WTC11 (cell line): ENCODE results near the gene ECE1. TPM values are rescaled to one million over a fixed set of nuclear protein-coding genes. Genes with fewer than 3 reads are reported as not detected.

Experiments used
- ATAC-seq: fragments of 200-7000 bp; cut with Tn5 transposase; 2 replicates; pipeline ENCODE4 v1.10.0; 2021; ENCODE audit warnings: mild to moderate bottlenecking, moderate library complexity
- CTCF ChIA-PET: fragments of 300-600 bp; sonication (Branson Sonifier 250); formaldehyde crosslinking; loops from one replicate; lab custom pipeline; 2021; ENCODE audit warnings: antibody characterized with exemption; lab: Charles Lee
- POLR2A ChIA-PET: fragments of 350-600 bp; sonication (Branson Sonifier 250); formaldehyde crosslinking; loops from one replicate; lab custom pipeline; 2021; ENCODE audit warnings: antibody characterized with exemption; lab: Charles Lee
- DNase-seq: peaks from one replicate; pipeline ENCODE4 v3.0.0; 2021; ENCODE audit warnings: low spot score
- H3K27ac Mint-ChIP-seq: 2 replicates; pipeline ENCODE4 v1.8.0; 2021; ENCODE audit warnings: mixed read lengths
- H3K27me3 Mint-ChIP-seq: 2 replicates; pipeline ENCODE4 v1.8.0; 2021; ENCODE audit warnings: low read depth, mild to moderate bottlenecking, moderate library complexity, mixed read lengths
- H3K36me3 Mint-ChIP-seq: 2 replicates; pipeline ENCODE4 v1.8.0; 2021; ENCODE audit warnings: mixed read lengths
- H3K4me1 Mint-ChIP-seq: 2 replicates; pipeline ENCODE4 v1.8.0; 2022; ENCODE audit warnings: mixed read lengths
- H3K4me3 Mint-ChIP-seq: 2 replicates; pipeline ENCODE4 v1.8.0; 2021; ENCODE audit warnings: mild to moderate bottlenecking, moderate library complexity, mixed read lengths
- H3K9me3 Mint-ChIP-seq: 2 replicates; pipeline ENCODE4 v1.8.0; 2021; ENCODE audit warnings: mixed read lengths
- NFE2L1 ChIP-seq: sonication (generic); formaldehyde crosslinking; IDR thresholded peaks from 2 replicates; pipeline ENCODE4 v1.8.1; 2023; ENCODE audit warnings: missing genetic modification reagents
- SMAD3 ChIP-seq: sonication (generic); formaldehyde crosslinking; IDR thresholded peaks from 2 replicates; pipeline ENCODE4 v1.8.0; 2022; ENCODE audit warnings: missing genetic modification reagents, mild to moderate bottlenecking, borderline replicate concordance
- TCF7 ChIP-seq: sonication (generic); formaldehyde crosslinking; IDR thresholded peaks from 2 replicates; pipeline ENCODE4 v1.8.0; 2022; ENCODE audit warnings: mild to moderate bottlenecking, low read depth, missing genetic modification reagents, moderate library complexity
- TP53 ChIP-seq: sonication (generic); formaldehyde crosslinking; IDR thresholded peaks from 2 replicates; pipeline ENCODE4 v1.8.1; 2023; ENCODE audit warnings: mild to moderate bottlenecking, missing genetic modification reagents
- total RNA-seq: library from RNA; stranded (reverse); gene quantifications from 3 replicates; pipeline ENCODE4 v1.2.3, GENCODE V29; 2021
- TF ChIP-seq, protein P1 (sequence below): sonication (generic); formaldehyde crosslinking; conservative IDR thresholded peaks from 2 replicates; pipeline ENCODE4 v1.8.1; 2023; ENCODE audit warnings: mild to moderate bottlenecking, low read depth, missing genetic modification reagents, moderate library complexity
- TF ChIP-seq, protein P2 (sequence below): sonication (generic); formaldehyde crosslinking; IDR thresholded peaks from 2 replicates; pipeline ENCODE4 v1.8.1; 2023; ENCODE audit warnings: mild to moderate bottlenecking, missing genetic modification reagents
- TF ChIP-seq, protein P3 (sequence below): fragments of 250-450 bp; sonication (Bioruptor Pico); IDR thresholded peaks from 2 replicates; pipeline ENCODE4 v2.1.2; 2022; ENCODE audit warnings: mild to moderate bottlenecking, moderate library complexity
- TF ChIP-seq, protein P4 (sequence below): sonication (generic); formaldehyde crosslinking; IDR thresholded peaks from 2 replicates; pipeline ENCODE4 v1.8.0; 2022; ENCODE audit warnings: missing genetic modification reagents

Gene ECE1
- total RNA-seq, 1 experiment from 2014 or later: 45.0 TPM

DNA sequence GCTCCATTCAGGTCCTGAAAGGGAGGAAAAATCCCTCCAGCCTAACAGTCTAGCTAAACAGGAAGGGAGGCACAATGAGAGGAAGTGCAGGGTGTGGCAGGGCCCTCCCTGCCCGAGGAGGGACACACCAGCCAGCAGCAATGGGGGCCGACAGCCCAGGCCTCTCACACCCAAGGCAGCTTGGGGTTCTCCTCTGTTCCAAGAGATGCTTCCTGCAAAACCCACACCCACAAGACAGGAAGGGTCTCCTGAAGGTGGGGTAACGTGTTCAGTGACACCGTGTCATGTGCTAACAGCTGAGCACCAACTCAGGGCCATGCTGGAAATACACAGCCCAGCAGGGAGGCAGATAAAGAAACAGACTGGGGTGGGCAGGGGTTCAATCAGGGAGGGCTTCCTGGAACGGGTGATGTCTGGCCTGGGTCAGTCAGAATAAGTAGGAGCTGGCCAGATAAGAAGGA lies 10.2 kb downstream of the ECE1 start:
- H3K27me3 Mint-ChIP-seq: no peaks in the 10 kb centered on the region
- peaks cover 31% of the 10 kb centered on the region for H3K4me1 Mint-ChIP-seq
- no peak overlapping the region for H3K27ac Mint-ChIP-seq
- POLR2A ChIA-PET: no interaction called here
- no peaks in the 10 kb centered on the region for H3K36me3 Mint-ChIP-seq
- CTCF ChIA-PET: interaction anchor here (1.2 to 6.9 kb wide), 7 partner anchors 11 to 88 kb away, joined by 3 to 83 read pairs (median 5); no protein-coding TSS in a partner anchor
- H3K4me3 Mint-ChIP-seq: no peak overlapping the region
- no peak for DNase-seq
- no peaks in the 10 kb centered on the region for H3K9me3 Mint-ChIP-seq
- TF ChIP-seq NFE2L1 (CRISPR knock-in tag) (no peak), TCF7 (CRISPR knock-in tag) (no peak)
- ATAC-seq: no peak

DNA sequence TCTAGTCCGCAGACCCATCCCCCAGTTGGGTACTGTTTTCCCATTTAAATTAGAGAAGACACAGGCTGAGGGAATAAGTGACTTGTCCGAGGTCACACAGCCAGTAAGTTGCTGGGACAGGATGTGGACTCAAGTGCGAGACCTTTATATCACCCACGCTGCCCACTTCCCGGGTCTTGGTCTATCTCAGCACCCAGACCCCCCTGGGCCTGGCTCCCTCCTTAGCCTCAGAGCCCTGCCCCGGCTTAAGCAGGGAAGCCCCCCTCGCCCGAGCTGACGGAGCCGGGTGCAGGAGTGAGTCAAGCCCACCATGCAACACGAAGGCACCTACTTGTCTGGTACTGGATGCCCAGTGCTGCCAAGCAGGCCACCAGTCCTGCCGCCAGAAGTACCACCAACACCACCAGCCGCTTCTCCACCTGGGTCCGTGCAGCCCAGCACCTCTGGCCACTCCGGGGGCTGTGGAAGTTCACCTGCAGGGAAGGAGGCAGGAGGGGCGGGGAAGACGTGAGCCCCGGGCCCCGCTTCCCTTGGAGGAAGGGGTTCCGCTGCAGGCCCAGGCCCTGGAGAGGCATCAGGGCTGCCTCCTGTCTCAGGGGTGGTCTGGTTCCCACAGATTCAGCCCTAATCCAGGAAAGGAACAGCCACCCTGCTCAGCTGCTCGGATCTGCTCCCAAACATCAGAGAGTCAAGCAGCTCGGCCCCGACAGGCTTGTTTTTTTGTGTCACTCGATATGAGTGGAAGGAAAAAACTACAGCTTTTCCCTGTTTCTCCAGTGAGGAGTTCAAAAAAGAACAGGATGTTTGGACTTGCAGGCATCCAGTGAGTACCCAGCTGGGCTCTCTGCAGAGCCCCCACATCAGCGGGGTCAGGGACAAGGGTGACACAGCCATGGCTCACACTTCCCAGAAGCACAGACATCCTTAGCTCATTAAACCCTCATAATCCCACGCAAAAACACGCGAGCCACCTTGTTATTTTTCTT lies 11.1 kb downstream of the ECE1 start:
- ChIA-PET POLR2A (no interaction called here), CTCF (interaction anchor here (1.2 to 6.9 kb wide), 6 partner anchors 10 to 89 kb away, joined by 3 to 83 read pairs (median 6); no protein-coding TSS in a partner anchor)
- Mint-ChIP-seq H3K36me3 (no peaks in the 10 kb centered on the region), H3K4me1 (peaks cover 26% of the 10 kb centered on the region), H3K27ac (no peak overlapping the region), H3K27me3 (no peaks in the 10 kb centered on the region), H3K9me3 (no peaks in the 10 kb centered on the region), H3K4me3 (no peak overlapping the region)
- no peak for TF ChIP-seq TP53 (CRISPR knock-in tag)
- TF ChIP-seq, protein P1, sequence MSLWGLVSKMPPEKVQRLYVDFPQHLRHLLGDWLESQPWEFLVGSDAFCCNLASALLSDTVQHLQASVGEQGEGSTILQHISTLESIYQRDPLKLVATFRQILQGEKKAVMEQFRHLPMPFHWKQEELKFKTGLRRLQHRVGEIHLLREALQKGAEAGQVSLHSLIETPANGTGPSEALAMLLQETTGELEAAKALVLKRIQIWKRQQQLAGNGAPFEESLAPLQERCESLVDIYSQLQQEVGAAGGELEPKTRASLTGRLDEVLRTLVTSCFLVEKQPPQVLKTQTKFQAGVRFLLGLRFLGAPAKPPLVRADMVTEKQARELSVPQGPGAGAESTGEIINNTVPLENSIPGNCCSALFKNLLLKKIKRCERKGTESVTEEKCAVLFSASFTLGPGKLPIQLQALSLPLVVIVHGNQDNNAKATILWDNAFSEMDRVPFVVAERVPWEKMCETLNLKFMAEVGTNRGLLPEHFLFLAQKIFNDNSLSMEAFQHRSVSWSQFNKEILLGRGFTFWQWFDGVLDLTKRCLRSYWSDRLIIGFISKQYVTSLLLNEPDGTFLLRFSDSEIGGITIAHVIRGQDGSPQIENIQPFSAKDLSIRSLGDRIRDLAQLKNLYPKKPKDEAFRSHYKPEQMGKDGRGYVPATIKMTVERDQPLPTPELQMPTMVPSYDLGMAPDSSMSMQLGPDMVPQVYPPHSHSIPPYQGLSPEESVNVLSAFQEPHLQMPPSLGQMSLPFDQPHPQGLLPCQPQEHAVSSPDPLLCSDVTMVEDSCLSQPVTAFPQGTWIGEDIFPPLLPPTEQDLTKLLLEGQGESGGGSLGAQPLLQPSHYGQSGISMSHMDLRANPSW (CRISPR knock-in tag): no peak
- no peak for TF ChIP-seq SMAD3 (CRISPR knock-in tag)
- DNase-seq: no peak
- ATAC-seq: no peak

DNA sequence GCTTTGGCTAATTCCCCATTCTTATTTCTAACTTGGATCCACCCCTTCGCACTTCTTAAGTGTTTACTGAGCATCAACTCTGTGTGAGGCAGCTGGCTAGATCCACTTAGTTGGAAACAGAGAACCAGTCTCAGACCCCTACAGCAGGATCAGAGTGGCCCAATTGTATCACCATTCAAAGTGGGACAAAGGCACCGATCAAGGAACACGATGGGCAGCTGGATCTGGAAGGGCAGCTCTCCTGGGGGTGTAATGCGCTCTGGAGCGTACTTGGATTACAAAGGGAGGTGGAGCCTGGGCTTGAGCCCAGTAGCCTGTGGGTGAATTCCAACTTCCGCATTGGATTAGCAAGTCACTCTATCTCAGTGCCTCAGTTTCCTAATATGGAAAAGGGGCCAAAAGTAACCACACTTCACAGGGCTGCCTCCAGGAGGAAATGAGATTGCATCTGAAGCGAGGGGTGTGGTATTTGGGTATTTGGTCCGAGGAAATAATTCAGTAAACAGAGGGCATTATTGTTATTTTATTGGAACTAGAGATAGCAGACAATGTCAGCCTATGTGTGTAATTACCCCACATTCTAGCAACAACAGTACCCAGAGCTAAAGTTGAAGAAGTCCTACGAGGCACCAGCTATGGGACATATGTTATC lies 11.9 kb downstream of the ECE1 start:
- no peaks in the 10 kb centered on the region for H3K27me3 Mint-ChIP-seq
- H3K4me1 Mint-ChIP-seq: peaks cover 24% of the 10 kb centered on the region
- ATAC-seq: peak; percentile 75

More for the DNA sequence above, 11.9 kb downstream of the ECE1 start:
- Mint-ChIP-seq H3K27ac (peak overlapping the region; percentile 55), H3K36me3 (no peaks in the 10 kb centered on the region), H3K9me3 (no peaks in the 10 kb centered on the region), H3K4me3 (no peak overlapping the region)
- ChIA-PET CTCF (interaction anchor here (0.5 to 6.9 kb wide), 3 partner anchors 9 to 90 kb away, joined by 3 to 83 read pairs (median 17); no protein-coding TSS in a partner anchor), POLR2A (no interaction called here)
- TF ChIP-seq, protein P2, sequence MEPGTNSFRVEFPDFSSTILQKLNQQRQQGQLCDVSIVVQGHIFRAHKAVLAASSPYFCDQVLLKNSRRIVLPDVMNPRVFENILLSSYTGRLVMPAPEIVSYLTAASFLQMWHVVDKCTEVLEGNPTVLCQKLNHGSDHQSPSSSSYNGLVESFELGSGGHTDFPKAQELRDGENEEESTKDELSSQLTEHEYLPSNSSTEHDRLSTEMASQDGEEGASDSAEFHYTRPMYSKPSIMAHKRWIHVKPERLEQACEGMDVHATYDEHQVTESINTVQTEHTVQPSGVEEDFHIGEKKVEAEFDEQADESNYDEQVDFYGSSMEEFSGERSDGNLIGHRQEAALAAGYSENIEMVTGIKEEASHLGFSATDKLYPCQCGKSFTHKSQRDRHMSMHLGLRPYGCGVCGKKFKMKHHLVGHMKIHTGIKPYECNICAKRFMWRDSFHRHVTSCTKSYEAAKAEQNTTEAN (CRISPR knock-in tag): no peak
- TF ChIP-seq, protein P3, sequence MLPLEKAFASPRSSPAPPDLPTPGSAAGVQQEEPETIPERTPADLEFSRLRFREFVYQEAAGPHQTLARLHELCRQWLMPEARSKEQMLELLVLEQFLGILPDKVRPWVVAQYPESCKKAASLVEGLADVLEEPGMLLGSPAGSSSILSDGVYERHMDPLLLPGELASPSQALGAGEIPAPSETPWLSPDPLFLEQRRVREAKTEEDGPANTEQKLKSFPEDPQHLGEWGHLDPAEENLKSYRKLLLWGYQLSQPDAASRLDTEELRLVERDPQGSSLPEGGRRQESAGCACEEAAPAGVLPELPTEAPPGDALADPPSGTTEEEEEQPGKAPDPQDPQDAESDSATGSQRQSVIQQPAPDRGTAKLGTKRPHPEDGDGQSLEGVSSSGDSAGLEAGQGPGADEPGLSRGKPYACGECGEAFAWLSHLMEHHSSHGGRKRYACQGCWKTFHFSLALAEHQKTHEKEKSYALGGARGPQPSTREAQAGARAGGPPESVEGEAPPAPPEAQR (CRISPR knock-in tag): no peak
- TF ChIP-seq, protein P4, sequence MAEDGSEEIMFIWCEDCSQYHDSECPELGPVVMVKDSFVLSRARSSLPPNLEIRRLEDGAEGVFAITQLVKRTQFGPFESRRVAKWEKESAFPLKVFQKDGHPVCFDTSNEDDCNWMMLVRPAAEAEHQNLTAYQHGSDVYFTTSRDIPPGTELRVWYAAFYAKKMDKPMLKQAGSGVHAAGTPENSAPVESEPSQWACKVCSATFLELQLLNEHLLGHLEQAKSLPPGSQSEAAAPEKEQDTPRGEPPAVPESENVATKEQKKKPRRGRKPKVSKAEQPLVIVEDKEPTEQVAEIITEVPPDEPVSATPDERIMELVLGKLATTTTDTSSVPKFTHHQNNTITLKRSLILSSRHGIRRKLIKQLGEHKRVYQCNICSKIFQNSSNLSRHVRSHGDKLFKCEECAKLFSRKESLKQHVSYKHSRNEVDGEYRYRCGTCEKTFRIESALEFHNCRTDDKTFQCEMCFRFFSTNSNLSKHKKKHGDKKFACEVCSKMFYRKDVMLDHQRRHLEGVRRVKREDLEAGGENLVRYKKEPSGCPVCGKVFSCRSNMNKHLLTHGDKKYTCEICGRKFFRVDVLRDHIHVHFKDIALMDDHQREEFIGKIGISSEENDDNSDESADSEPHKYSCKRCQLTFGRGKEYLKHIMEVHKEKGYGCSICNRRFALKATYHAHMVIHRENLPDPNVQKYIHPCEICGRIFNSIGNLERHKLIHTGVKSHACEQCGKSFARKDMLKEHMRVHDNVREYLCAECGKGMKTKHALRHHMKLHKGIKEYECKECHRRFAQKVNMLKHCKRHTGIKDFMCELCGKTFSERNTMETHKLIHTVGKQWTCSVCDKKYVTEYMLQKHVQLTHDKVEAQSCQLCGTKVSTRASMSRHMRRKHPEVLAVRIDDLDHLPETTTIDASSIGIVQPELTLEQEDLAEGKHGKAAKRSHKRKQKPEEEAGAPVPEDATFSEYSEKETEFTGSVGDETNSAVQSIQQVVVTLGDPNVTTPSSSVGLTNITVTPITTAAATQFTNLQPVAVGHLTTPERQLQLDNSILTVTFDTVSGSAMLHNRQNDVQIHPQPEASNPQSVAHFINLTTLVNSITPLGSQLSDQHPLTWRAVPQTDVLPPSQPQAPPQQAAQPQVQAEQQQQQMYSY: 0 out of 2 replicates have a peak, but pooled peaks have one; percentile 16
- no peak for DNase-seq
